IMR-90 (cell line): ENCODE measurements around the gene LSG1. TPM values are rescaled to one million over a fixed set of nuclear protein-coding genes. Genes with fewer than 3 reads are reported as not detected.

ENCODE experiments used
- ATAC-seq: fragments of 200-7000 bp; cut with Tn5 transposase; 2 replicates; pipeline ENCODE4 v1.9.1; 2020; ENCODE audit warnings: low read depth, mild to moderate bottlenecking, moderate library complexity
- BruUV-seq: library from RNA; stranded (reverse); fragments of 400-500 nt; replicated peaks from 2 replicates; lab custom pipeline; 2021; lab: Mats Ljungman, UMichigan
- CTCF ChIA-PET: fragments of 300-600 bp; formaldehyde crosslinking; extraction: SDS; loops from one replicate; lab custom pipeline; 2021; ENCODE audit warnings: antibody characterized with exemption; lab: Yijun Ruan, JAX
- POLR2A ChIA-PET: fragments of 300-600 bp; sonication (Branson Sonifier 250); formaldehyde crosslinking; loops from one replicate; lab custom pipeline; 2022; ENCODE audit warnings: antibody characterized with exemption; ENCODE audit not compliant: unreplicated experiment; lab: Charles Lee
- DNase-seq: peaks from one replicate; pipeline ENCODE4 v3.0.0; 2013
- H2AFZ ChIP-seq: replicated peaks from 2 replicates; pipeline ENCODE3; 2013; ENCODE audit warnings: low read length, mild to moderate bottlenecking; ENCODE audit not compliant: poor library complexity
- H2AK5ac ChIP-seq: 2 replicates; pipeline ENCODE4 v1.6.1; 2013; ENCODE audit warnings: low read depth, low read length, inconsistent platforms
- H2AK9ac ChIP-seq: replicated peaks from 2 replicates; pipeline ENCODE3; 2013; ENCODE audit warnings: mild to moderate bottlenecking, low read depth, low read length, moderate library complexity; ENCODE audit not compliant: poor library complexity
- H2BK120ac ChIP-seq: 2 replicates; pipeline ENCODE4 v1.6.1; 2013; ENCODE audit warnings: low read depth, low read length, inconsistent platforms
- H2BK15ac ChIP-seq: 3 replicates; pipeline ENCODE4 v1.6.1; 2013; ENCODE audit warnings: low read depth, low read length, inconsistent platforms
- H2BK20ac ChIP-seq: 2 replicates; pipeline ENCODE4 v1.6.1; 2013; ENCODE audit warnings: low read depth, mild to moderate bottlenecking, inconsistent platforms, low read length, moderate library complexity
- H2BK5ac ChIP-seq: 2 replicates; pipeline ENCODE4 v1.6.1; 2013; ENCODE audit warnings: mild to moderate bottlenecking, low read depth, low read length, inconsistent platforms; ENCODE audit not compliant: poor library complexity, severe bottlenecking
- H3K14ac ChIP-seq: replicated peaks from 2 replicates; pipeline ENCODE4 v1.6.1; 2013; ENCODE audit warnings: low read depth, low read length, inconsistent platforms
- H3K18ac ChIP-seq: 2 replicates; pipeline ENCODE4 v1.6.1; 2013; ENCODE audit warnings: low read depth, low read length, control low read depth
- H3K23ac ChIP-seq: 2 replicates; pipeline ENCODE4 v1.6.1; 2013; ENCODE audit warnings: low read depth, low read length, inconsistent platforms
- H3K27ac ChIP-seq: 2 replicates; pipeline ENCODE4 v1.5.1; 2013; ENCODE audit warnings: mild to moderate bottlenecking, control low read depth, low read length; ENCODE audit not compliant: insufficient read depth
- H3K27me3 ChIP-seq: 2 replicates; pipeline ENCODE4 v1.6.1; 2013; ENCODE audit warnings: low read length; ENCODE audit not compliant: control insufficient read depth, insufficient read depth
- H3K36me3 ChIP-seq: 2 replicates; pipeline ENCODE4 v1.6.1; 2013; ENCODE audit warnings: low read length, mixed read lengths; ENCODE audit not compliant: control insufficient read depth, insufficient read depth
- H3K4ac ChIP-seq: 2 replicates; pipeline ENCODE4 v1.6.1; 2013; ENCODE audit warnings: low read depth, low read length, inconsistent platforms
- H3K4me1 ChIP-seq: 2 replicates; pipeline ENCODE4 v1.6.1; 2013; ENCODE audit warnings: low read length, mixed read lengths; ENCODE audit not compliant: control insufficient read depth, insufficient read depth
- H3K4me2 ChIP-seq: 2 replicates; pipeline ENCODE4 v1.6.1; 2013; ENCODE audit warnings: low read depth, mild to moderate bottlenecking, control low read depth, low read length, moderate library complexity
- H3K4me3 ChIP-seq: 2 replicates; pipeline ENCODE4 v1.5.1; 2013; ENCODE audit warnings: low read depth, mild to moderate bottlenecking, control low read depth, low read length, moderate library complexity; ENCODE audit not compliant: insufficient read depth
- H3K56ac ChIP-seq: 2 replicates; pipeline ENCODE4 v1.6.1; 2013; ENCODE audit warnings: low read length, inconsistent platforms; ENCODE audit not compliant: insufficient read depth; ENCODE audit errors: extremely low read depth
- H3K79me1 ChIP-seq, 2 experiments: 2 replicates each; pipeline ENCODE4 v1.6.1; 2013; ENCODE audit warnings: low read length in 2 of 2, inconsistent platforms in 1 of 2, low read depth in 1 of 2
- H3K9ac ChIP-seq: 2 replicates; pipeline ENCODE4 v1.6.1; 2013; ENCODE audit warnings: low read depth, low read length, control low read depth
- H3K9me1 ChIP-seq: 2 replicates; pipeline ENCODE4 v1.6.1; 2013; ENCODE audit warnings: low read length, inconsistent platforms; ENCODE audit not compliant: insufficient read depth
- H3K9me3 ChIP-seq: 2 replicates; pipeline ENCODE4 v1.6.1; 2013; ENCODE audit warnings: low read length; ENCODE audit not compliant: control insufficient read depth, insufficient read depth
- H4K20me1 ChIP-seq: 2 replicates; pipeline ENCODE4 v1.6.1; 2013; ENCODE audit warnings: low read length, inconsistent platforms; ENCODE audit not compliant: insufficient read depth
- H4K5ac ChIP-seq: 2 replicates; pipeline ENCODE4 v1.6.1; 2013; ENCODE audit warnings: mild to moderate bottlenecking, low read depth, low read length, control low read depth
- H4K8ac ChIP-seq, 2 experiments: 2 replicates each; pipeline ENCODE4 v1.6.1; 2013; ENCODE audit warnings: low read depth in 2 of 2, low read length in 2 of 2, control low read depth in 1 of 2, inconsistent platforms in 1 of 2
- H4K91ac ChIP-seq: 2 replicates; pipeline ENCODE4 v1.6.1; 2013; ENCODE audit warnings: low read depth, low read length, inconsistent platforms; ENCODE audit not compliant: insufficient read depth
- BHLHE40 ChIP-seq: fragments of 150-350 bp; IDR thresholded peaks from 2 replicates; pipeline ENCODE4 v1.6.1; 2016; ENCODE audit warnings: mild to moderate bottlenecking, low read depth, low read length
- NFE2L2 ChIP-seq: fragments of 150-350 bp; IDR thresholded peaks from 2 replicates; pipeline ENCODE4 v1.6.1; 2016; ENCODE audit warnings: low read depth, mild to moderate bottlenecking, low read length
- WGBS, 2 experiments: methylation state at CpG; one replicate each; pipeline versions ENCODE4 v1.1.5 to v1.1.7; 2013; ENCODE audit warnings: missing lambda C conversion rate in 2 of 2; ENCODE audit not compliant: insufficient read length in 1 of 2; ENCODE audit errors: extremely low coverage in 2 of 2; 5-methylcytosine and 5-hydroxymethylcytosine counted together
- dilution Hi-C: fragments of 300-500 bp; cut with HindIII; formaldehyde crosslinking; loops from one replicate; pipeline ENCODE4 v1.14.3; 2018; ENCODE audit warnings: low sequenced_read_pairs; ENCODE audit not compliant: unreplicated experiment
- in situ Hi-C: fragments of 300-500 bp; cut with MboI; formaldehyde crosslinking; loops from 3 replicates; pipeline ENCODE4 v1.14.3; 2019; ENCODE audit warnings: low sequenced_read_pairs, inconsistent platforms, mixed read lengths
- intact Hi-C: fragments of 100-400 bp; cut with micrococcal nuclease; formaldehyde crosslinking; loops from 2 replicates; pipeline ENCODE4 v1.10.0; 2022
- polyA plus RNA-seq, 3 experiments: library from polyadenylated mRNA; depleted of rRNA; stranded (reverse); fragments of >200 nt; gene quantifications; 2 replicates each; pipeline ENCODE4 v1.2.3, GENCODE V29; 2012; ENCODE audit warnings: low replicate concordance in 1 of 3
- total RNA-seq: library from RNA; depleted of rRNA; stranded (reverse); fragments of >200 nt; gene quantifications from 2 replicates; pipeline ENCODE4 v1.2.3, GENCODE V29; 2012

LSG1 gene
- total and polyA plus RNA-seq, 2 of the 4 experiments (the other 2 are of a cell fraction) = 26.8 to 45.2 TPM

DNA sequence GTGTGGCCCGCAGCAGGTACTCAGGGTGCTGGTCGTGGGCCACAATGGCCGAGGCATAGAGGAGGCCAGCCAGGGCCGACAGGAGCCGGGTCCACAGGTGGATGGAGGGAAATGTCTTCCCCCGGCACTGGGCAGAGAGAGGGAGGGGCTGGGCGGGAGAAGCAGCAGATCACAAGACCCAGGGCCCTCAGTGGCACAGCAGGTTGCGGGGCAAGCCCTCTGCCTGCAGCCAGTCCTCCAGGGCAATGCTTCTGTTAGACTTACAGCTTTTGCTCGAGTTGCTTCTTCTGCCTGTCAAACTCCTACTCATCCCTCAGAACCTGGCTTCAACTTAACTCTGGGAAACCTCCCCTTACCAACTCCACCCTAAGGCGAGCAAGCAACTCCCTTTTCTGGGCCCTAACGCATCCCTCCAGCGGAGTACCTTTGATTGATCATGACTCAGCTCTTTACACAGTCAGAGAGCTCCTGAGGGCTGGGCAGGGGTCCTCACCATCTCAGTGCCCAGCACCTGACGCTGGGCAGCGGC lies 54.8 kb downstream of the LSG1 start:
- dilution Hi-C loops = no loop called here
- BruUV-seq = no TSS peak
- H3K79me1 ChIP-seq = peaks cover 0 to 3% of the 10 kb centered on the region in 2 experiments; a peak in 1 of 4 replicates
- TF ChIP-seq NFE2L2 = 0 out of 2 replicates have a peak, but pooled peaks have one; percentile 27
- no peak for TF ChIP-seq BHLHE40
- no peak overlapping the region for H3K56ac ChIP-seq
- no peak overlapping the region for H2BK120ac ChIP-seq
- H3K36me3 ChIP-seq = peaks cover 27% of the 10 kb centered on the region
- H2AFZ ChIP-seq = no peak overlapping the region
- H2BK15ac ChIP-seq = no peak overlapping the region
- ATAC-seq (no peak), DNase-seq (no peak)
- no peak overlapping the region for H3K18ac ChIP-seq
- no peak overlapping the region for H4K8ac ChIP-seq
- H3K4me3 ChIP-seq = no peak overlapping the region
- H3K27ac ChIP-seq = no peak overlapping the region
- H3K9ac ChIP-seq = no peak overlapping the region
- H4K91ac ChIP-seq = no peak overlapping the region
- H2AK5ac ChIP-seq = no peak overlapping the region
- H3K23ac ChIP-seq = no peak overlapping the region
- ChIA-PET POLR2A (no interaction called here), CTCF (no interaction called here)
- no peak overlapping the region for H3K4me2 ChIP-seq
- no peaks in the 10 kb centered on the region for H4K20me1 ChIP-seq
- no peaks in the 10 kb centered on the region for H3K27me3 ChIP-seq
- in situ Hi-C loops = no loop called here
- 93% methylated on average over 6 of the region's 14 CpGs; no CpG with 5 or more reads in 1 of the 2 experiments for WGBS, 2 experiments
- H3K9me3 ChIP-seq = no peaks in the 10 kb centered on the region
- intact Hi-C loops = no loop called here
- no peak overlapping the region for H3K14ac ChIP-seq
- H3K4me1 ChIP-seq = peaks cover 5% of the 10 kb centered on the region; the same call in 1 of the 2 replicates
- H4K5ac ChIP-seq = no peak overlapping the region
- no peak overlapping the region for H3K4ac ChIP-seq
- no peak overlapping the region for H2BK20ac ChIP-seq
- H2AK9ac ChIP-seq = no peak overlapping the region
- no peak overlapping the region for H2BK5ac ChIP-seq
- H3K9me1 ChIP-seq = no peaks in the 10 kb centered on the region; the same call in 1 of the 2 replicates
